ENCODE results near the gene PLA2R1. TPM values are rescaled to one million over a fixed set of nuclear protein-coding genes. Genes with fewer than 3 reads are reported as not detected.

PLA2R1 gene
- total and polyA plus RNA-seq, 2 of the 4 experiments (the other 2 are of a cell fraction) = 0.43 to 0.54 TPM

DNA sequence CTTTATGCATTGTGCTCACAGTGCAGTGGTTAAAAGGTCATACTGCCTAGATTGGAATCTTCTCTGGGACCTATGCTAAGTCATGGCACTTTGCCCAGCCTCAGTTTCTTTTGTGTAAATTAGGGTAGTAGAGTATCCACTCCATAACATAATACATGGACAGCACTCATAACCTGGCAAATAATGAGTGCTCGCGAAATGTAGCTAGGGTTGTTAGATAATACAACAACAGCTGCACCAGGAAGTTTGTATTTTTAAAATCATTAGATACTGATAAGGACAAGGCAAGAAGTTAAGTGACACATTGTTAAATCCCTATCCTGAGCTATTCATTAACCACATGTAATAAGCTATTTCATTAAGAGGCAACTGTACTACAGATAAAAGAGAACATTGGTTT, 13.8 kb upstream of the PLA2R1 start:
- Histone ChIP-seq H3K4ac (ENCODE audit: low read depth, low read length) (no peak overlapping the region), H3K18ac (ENCODE audit: low read depth, low read length) (no peak overlapping the region), H3K9me3 (ENCODE audit: control insufficient read depth, insufficient read depth, low read length) (peaks cover 4% of the 10 kb centered on the region), H3K36me3 (ENCODE audit: control insufficient read depth, insufficient read depth, low read length) (no peaks in the 10 kb centered on the region), H2BK15ac (ENCODE audit: low read depth, low read length) (no peak overlapping the region), H3K23ac (ENCODE audit: low read depth, low read length) (no peak overlapping the region), H2BK20ac (ENCODE audit: low read depth, low read length) (no peak overlapping the region), H2AK5ac (ENCODE audit: low read depth, low read length) (no peak overlapping the region), H2AK9ac (replicated peaks; ENCODE audit: low read depth, low read length, poor library complexity) (no peak overlapping the region), H2BK120ac (ENCODE audit: low read depth, low read length) (no peak overlapping the region), H2BK5ac (ENCODE audit: low read depth, low read length, poor library complexity, severe bottlenecking) (no peak overlapping the region), H4K5ac (ENCODE audit: low read depth, low read length) (no peak overlapping the region), H4K8ac (ENCODE audit: low read depth in 2 of 2, low read length in 2 of 2) (no peak overlapping the region), H2AFZ (replicated peaks; ENCODE audit: low read length, poor library complexity) (no peak overlapping the region), H3K27ac (ENCODE audit: insufficient read depth, low read length) (no peak overlapping the region), H4K20me1 (ENCODE audit: insufficient read depth, low read length) (no peaks in the 10 kb centered on the region), H3K27me3 (ENCODE audit: control insufficient read depth, insufficient read depth, low read length) (peaks cover 25% of the 10 kb centered on the region), H3K79me1 (ENCODE audit: low read depth in 1 of 2, low read length in 2 of 2) (no peaks in the 10 kb centered on the region), H4K91ac (ENCODE audit: insufficient read depth, low read depth, low read length) (no peak overlapping the region), H3K14ac (replicated peaks; ENCODE audit: low read depth, low read length) (no peak overlapping the region), H3K4me2 (ENCODE audit: low read depth, low read length) (no peak overlapping the region), H3K4me3 (ENCODE audit: insufficient read depth, low read depth, low read length) (no peak overlapping the region), H3K56ac (ENCODE audit: extremely low read depth, insufficient read depth, low read length) (no peak overlapping the region), H3K9ac (ENCODE audit: low read depth, low read length) (no peak overlapping the region), H3K4me1 (ENCODE audit: control insufficient read depth, insufficient read depth, low read length) (no peaks in the 10 kb centered on the region), H3K9me1 (ENCODE audit: insufficient read depth, low read length) (no peaks in the 10 kb centered on the region)
- ChIA-PET POLR2A (ENCODE audit: unreplicated experiment) (no interaction called here), CTCF (interaction anchor here (0.6 kb wide), 2 partner anchors 37 to 60 kb away, joined by 3 to 5 read pairs; no protein-coding TSS in a partner anchor)
- in situ Hi-C loops (cut with MboI; ENCODE audit: low sequenced_read_pairs) = no loop called here
- WGBS, 2 experiments (ENCODE audit: extremely low coverage in 2 of 2, insufficient read length in 1 of 2) = no CpG with 5 or more reads among the region's 2 CpGs
- ATAC-seq (ENCODE audit: low read depth) (no peak), DNase-seq (no peak)
- BruUV-seq (replicated peaks) = no TSS peak
- intact Hi-C loops (cut with micrococcal nuclease) = no loop called here
- dilution Hi-C loops (cut with HindIII; ENCODE audit: low sequenced_read_pairs, unreplicated experiment) = no loop called here
- TF ChIP-seq, protein P1, sequence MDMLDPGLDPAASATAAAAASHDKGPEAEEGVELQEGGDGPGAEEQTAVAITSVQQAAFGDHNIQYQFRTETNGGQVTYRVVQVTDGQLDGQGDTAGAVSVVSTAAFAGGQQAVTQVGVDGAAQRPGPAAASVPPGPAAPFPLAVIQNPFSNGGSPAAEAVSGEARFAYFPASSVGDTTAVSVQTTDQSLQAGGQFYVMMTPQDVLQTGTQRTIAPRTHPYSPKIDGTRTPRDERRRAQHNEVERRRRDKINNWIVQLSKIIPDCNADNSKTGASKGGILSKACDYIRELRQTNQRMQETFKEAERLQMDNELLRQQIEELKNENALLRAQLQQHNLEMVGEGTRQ (IDR thresholded peaks at IDR 0.05; ENCODE audit: low read depth, low read length) = no peak
- TF ChIP-seq, protein P2, sequence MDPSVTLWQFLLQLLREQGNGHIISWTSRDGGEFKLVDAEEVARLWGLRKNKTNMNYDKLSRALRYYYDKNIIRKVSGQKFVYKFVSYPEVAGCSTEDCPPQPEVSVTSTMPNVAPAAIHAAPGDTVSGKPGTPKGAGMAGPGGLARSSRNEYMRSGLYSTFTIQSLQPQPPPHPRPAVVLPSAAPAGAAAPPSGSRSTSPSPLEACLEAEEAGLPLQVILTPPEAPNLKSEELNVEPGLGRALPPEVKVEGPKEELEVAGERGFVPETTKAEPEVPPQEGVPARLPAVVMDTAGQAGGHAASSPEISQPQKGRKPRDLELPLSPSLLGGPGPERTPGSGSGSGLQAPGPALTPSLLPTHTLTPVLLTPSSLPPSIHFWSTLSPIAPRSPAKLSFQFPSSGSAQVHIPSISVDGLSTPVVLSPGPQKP (IDR thresholded peaks at IDR 0.05; ENCODE audit: borderline replicate concordance, low read depth, low read length) = no peak
- no peak for TF ChIP-seq MAFK (IDR thresholded peaks at IDR 0.05; ENCODE audit: low read depth, low read length)
- TF ChIP-seq CEBPB (IDR thresholded peaks at IDR 0.05; ENCODE audit: low read depth, low read length) = no peak
- TF ChIP-seq, protein P3, sequence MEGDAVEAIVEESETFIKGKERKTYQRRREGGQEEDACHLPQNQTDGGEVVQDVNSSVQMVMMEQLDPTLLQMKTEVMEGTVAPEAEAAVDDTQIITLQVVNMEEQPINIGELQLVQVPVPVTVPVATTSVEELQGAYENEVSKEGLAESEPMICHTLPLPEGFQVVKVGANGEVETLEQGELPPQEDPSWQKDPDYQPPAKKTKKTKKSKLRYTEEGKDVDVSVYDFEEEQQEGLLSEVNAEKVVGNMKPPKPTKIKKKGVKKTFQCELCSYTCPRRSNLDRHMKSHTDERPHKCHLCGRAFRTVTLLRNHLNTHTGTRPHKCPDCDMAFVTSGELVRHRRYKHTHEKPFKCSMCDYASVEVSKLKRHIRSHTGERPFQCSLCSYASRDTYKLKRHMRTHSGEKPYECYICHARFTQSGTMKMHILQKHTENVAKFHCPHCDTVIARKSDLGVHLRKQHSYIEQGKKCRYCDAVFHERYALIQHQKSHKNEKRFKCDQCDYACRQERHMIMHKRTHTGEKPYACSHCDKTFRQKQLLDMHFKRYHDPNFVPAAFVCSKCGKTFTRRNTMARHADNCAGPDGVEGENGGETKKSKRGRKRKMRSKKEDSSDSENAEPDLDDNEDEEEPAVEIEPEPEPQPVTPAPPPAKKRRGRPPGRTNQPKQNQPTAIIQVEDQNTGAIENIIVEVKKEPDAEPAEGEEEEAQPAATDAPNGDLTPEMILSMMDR (conservative IDR thresholded peaks at IDR 0.05; ENCODE audit: low read depth, low read length) = no peak
